HepG2 (cell line): Measurements from ENCODE around the gene RRP12. TPM values are rescaled to one million over a fixed set of nuclear protein-coding genes. Genes with fewer than 3 reads are reported as not detected.

Experiments used
- EP300 ChIP-seq, 3 experiments: sonication (generic) in 1 of 3; formaldehyde crosslinking in 1 of 3; IDR thresholded peaks; 2 replicates each; pipeline versions ENCODE4 v1.5.1 to v1.6.1; 2011 to 2020; ENCODE audit warnings: low read depth in 2 of 3, low read length in 2 of 3, borderline replicate concordance in 1 of 3, improper control_type of control experiment in 1 of 3, mild to moderate bottlenecking in 1 of 3, missing genetic modification reagents in 1 of 3, moderate library complexity in 1 of 3
- HDAC2 ChIP-seq: sonication (generic); formaldehyde crosslinking; IDR thresholded peaks from 2 replicates; pipeline ENCODE4 v1.4.0; 2020; ENCODE audit warnings: missing genetic modification reagents
- HMG20A ChIP-seq: IDR thresholded peaks from 2 replicates; pipeline ENCODE4 v1.6.1; 2016; ENCODE audit warnings: borderline replicate concordance
- HOXD1 ChIP-seq: sonication (generic); formaldehyde crosslinking; IDR thresholded peaks from 2 replicates; pipeline ENCODE4 v1.5.0; 2020; ENCODE audit warnings: missing genetic modification reagents
- MEIS2 ChIP-seq: sonication (generic); formaldehyde crosslinking; IDR thresholded peaks from 2 replicates; pipeline ENCODE4 v1.9.0; 2021; ENCODE audit warnings: mild to moderate bottlenecking, missing genetic modification reagents
- NFYB ChIP-seq: sonication (generic); formaldehyde crosslinking; IDR thresholded peaks from 2 replicates; pipeline ENCODE4 v1.4.0; 2020; ENCODE audit warnings: missing genetic modification reagents
- NFYC ChIP-seq: IDR thresholded peaks from 2 replicates; pipeline ENCODE4 v1.6.1; 2016; ENCODE audit warnings: missing genetic modification reagents, missing compliant biosample characterization
- PAWR ChIP-seq: sonication (generic); formaldehyde crosslinking; IDR thresholded peaks from 2 replicates; pipeline ENCODE4 v1.4.0; 2020; ENCODE audit warnings: missing genetic modification reagents, mild to moderate bottlenecking, borderline replicate concordance
- PPARG ChIP-seq: conservative IDR thresholded peaks from 2 replicates; pipeline ENCODE4 v1.6.1; 2016; ENCODE audit warnings: missing biosample characterization, missing genetic modification reagents
- SIX4 ChIP-seq: sonication (generic); formaldehyde crosslinking; IDR thresholded peaks from 2 replicates; pipeline ENCODE4 v1.4.0; 2020; ENCODE audit warnings: missing genetic modification reagents
- TEAD2 ChIP-seq: sonication (generic); formaldehyde crosslinking; IDR thresholded peaks from 2 replicates; pipeline ENCODE4 v1.9.0; 2021; ENCODE audit warnings: missing genetic modification reagents
- ZBTB38 ChIP-seq: sonication (generic); formaldehyde crosslinking; IDR thresholded peaks from 2 replicates; pipeline ENCODE4 v1.5.1; 2020; ENCODE audit warnings: mild to moderate bottlenecking, missing genetic modification reagents
- ZFAT ChIP-seq: sonication (generic); formaldehyde crosslinking; conservative IDR thresholded peaks from 2 replicates; pipeline ENCODE4 v1.8.1; 2023; ENCODE audit warnings: missing genetic modification reagents, inconsistent platforms
- ZKSCAN1 ChIP-seq: fragments of 150-350 bp; IDR thresholded peaks from 2 replicates; pipeline ENCODE4 v1.6.1; 2014; ENCODE audit warnings: low read length
- ZMAT3 ChIP-seq: sonication (generic); formaldehyde crosslinking; conservative IDR thresholded peaks from 2 replicates; pipeline ENCODE4 v1.7.0; 2021; ENCODE audit warnings: missing genetic modification reagents
- ZNF260 ChIP-seq: sonication (generic); formaldehyde crosslinking; IDR thresholded peaks from 2 replicates; pipeline ENCODE4 v1.4.0; 2020; ENCODE audit warnings: missing genetic modification reagents, low read depth, mild to moderate bottlenecking, borderline replicate concordance
- ZNF501 ChIP-seq: sonication (generic); formaldehyde crosslinking; IDR thresholded peaks from 2 replicates; pipeline ENCODE4 v1.5.1; 2020; ENCODE audit warnings: mild to moderate bottlenecking, moderate library complexity, missing genetic modification reagents
- ZNF556 ChIP-seq: sonication (generic); formaldehyde crosslinking; IDR thresholded peaks from 2 replicates; pipeline ENCODE4 v1.4.0; 2020; ENCODE audit warnings: mild to moderate bottlenecking, missing genetic modification reagents, borderline replicate concordance
- ZNF605 ChIP-seq: sonication (generic); formaldehyde crosslinking; IDR thresholded peaks from 2 replicates; pipeline ENCODE4 v1.8.0; 2022; ENCODE audit warnings: mild to moderate bottlenecking, missing genetic modification reagents
- ZNF615 ChIP-seq: sonication (generic); formaldehyde crosslinking; IDR thresholded peaks from 2 replicates; pipeline ENCODE4 v1.5.0; 2020; ENCODE audit warnings: mild to moderate bottlenecking, missing genetic modification reagents, borderline replicate concordance
- ZNF773 ChIP-seq: sonication (generic); formaldehyde crosslinking; IDR thresholded peaks from 2 replicates; pipeline ENCODE4 v1.4.0; 2020; ENCODE audit warnings: missing genetic modification reagents, borderline replicate concordance
- polyA plus RNA-seq, 8 experiments: library from polyadenylated mRNA; depleted of rRNA in 3 of 8; stranded (reverse) in 7 of 8; unstranded in 1 of 8; fragments of >200 nt; fragmentation: Illumina TruSeq in 4 of 8; extraction: Trizol in 4 of 8; gene quantifications; 2 replicates each; pipeline versions ENCODE4 v1.2.1 to v1.2.3, GENCODE V29; 2011 to 2016; ENCODE audit warnings: low read depth in 4 of 8, missing spikeins in 1 of 8, mixed read lengths in 1 of 8; ENCODE audit not compliant: insufficient read depth in 1 of 8
- total RNA-seq, 5 experiments: library from RNA; depleted of rRNA; stranded (reverse); fragments of >200 nt; fragmentation: Illumina TruSeq; extraction: Trizol; gene quantifications; 2 replicates each; pipeline ENCODE4 v1.2.3, GENCODE V29; 2016; ENCODE audit warnings: low read depth in 1 of 5
- TF ChIP-seq, protein P1 (sequence below): sonication (generic); formaldehyde crosslinking; IDR thresholded peaks from 2 replicates; pipeline ENCODE4 v1.5.0; 2020; ENCODE audit warnings: mild to moderate bottlenecking, missing genetic modification reagents, borderline replicate concordance
- TF ChIP-seq, protein P2 (sequence below): sonication (generic); formaldehyde crosslinking; IDR thresholded peaks from 2 replicates; pipeline ENCODE4 v1.4.0; 2020; ENCODE audit warnings: mild to moderate bottlenecking, missing genetic modification reagents
- TF ChIP-seq, protein P3 (sequence below): sonication (generic); formaldehyde crosslinking; IDR thresholded peaks from 2 replicates; pipeline ENCODE4 v1.8.0; 2022; ENCODE audit warnings: mild to moderate bottlenecking, missing genetic modification reagents, borderline replicate concordance
- TF ChIP-seq, protein P4 (sequence below): sonication (generic); formaldehyde crosslinking; IDR thresholded peaks from 2 replicates; pipeline ENCODE4 v1.4.0; 2020; ENCODE audit warnings: missing genetic modification reagents, mild to moderate bottlenecking, borderline replicate concordance

RRP12 gene
- total and polyA plus RNA-seq, 2 of the 13 experiments (the other 11 are each of a cell fraction or from before 2014, with no cell fraction given) = 13.2 to 39.4 TPM

- TF ChIP-seq ZBTB38 (CRISPR knock-in tag) (peak; percentile 78; the same call in 1 of the 2 replicates), ZNF773 (CRISPR knock-in tag) (0 out of 2 replicates have a peak, but pooled peaks have one; percentile 33), PAWR (CRISPR knock-in tag) (no peak), HDAC2 (no peak), HMG20A (CRISPR knock-in tag) (0 out of 2 replicates have a peak, but pooled peaks have one; percentile 22), ZNF605 (CRISPR knock-in tag) (0 out of 2 replicates have a peak, but pooled peaks have one; percentile 30), ZNF501 (CRISPR knock-in tag) (no peak), ZKSCAN1 (no peak), NFYB (no peak), NFYC (no peak), EP300 (IDR thresholded peaks at IDR 0.05; ENCODE audit: low read depth in 2 of 2, low read length in 2 of 2) (0 out of 4 replicates have a peak, but pooled peaks of 1 of the 2 experiments have one; percentile 30), EP300 (CRISPR knock-in tag; IDR thresholded peaks at IDR 0.05; ENCODE audit: borderline replicate concordance) (no peak; the same call in 1 of the 2 replicates), PPARG (CRISPR knock-in tag) (peak; percentile 23), TEAD2 (no peak), SIX4 (CRISPR knock-in tag) (no peak), HOXD1 (CRISPR knock-in tag) (0 out of 2 replicates have a peak, but pooled peaks have one; percentile 43), ZFAT (CRISPR knock-in tag) (peak; percentile 55; the same call in 1 of the 2 replicates), ZNF260 (CRISPR knock-in tag) (no peak), ZNF615 (no peak), MEIS2 (peak; percentile 32; the same call in 1 of the 2 replicates), ZMAT3 (CRISPR knock-in tag) (no peak), ZNF556 (no peak)
- TF ChIP-seq, protein P1, sequence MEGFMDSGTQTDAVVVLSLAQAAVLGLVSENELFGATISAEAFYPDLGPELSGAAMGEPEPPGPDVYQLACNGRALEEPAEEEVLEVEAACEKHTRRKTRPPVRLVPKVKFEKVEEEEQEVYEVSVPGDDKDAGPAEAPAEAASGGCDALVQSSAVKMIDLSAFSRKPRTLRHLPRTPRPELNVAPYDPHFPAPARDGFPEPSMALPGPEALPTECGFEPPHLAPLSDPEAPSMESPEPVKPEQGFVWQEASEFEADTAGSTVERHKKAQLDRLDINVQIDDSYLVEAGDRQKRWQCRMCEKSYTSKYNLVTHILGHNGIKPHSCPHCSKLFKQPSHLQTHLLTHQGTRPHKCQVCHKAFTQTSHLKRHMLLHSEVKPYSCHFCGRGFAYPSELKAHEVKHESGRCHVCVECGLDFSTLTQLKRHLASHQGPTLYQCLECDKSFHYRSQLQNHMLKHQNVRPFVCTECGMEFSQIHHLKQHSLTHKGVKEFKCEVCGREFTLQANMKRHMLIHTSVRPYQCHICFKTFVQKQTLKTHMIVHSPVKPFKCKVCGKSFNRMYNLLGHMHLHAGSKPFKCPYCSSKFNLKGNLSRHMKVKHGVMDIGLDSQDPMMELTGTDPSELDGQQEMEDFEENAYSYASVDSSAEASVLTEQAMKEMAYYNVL (CRISPR knock-in tag) = no peak
- TF ChIP-seq, protein P2, sequence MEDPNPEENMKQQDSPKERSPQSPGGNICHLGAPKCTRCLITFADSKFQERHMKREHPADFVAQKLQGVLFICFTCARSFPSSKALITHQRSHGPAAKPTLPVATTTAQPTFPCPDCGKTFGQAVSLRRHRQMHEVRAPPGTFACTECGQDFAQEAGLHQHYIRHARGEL (CRISPR knock-in tag) = no peak
- TF ChIP-seq, protein P3, sequence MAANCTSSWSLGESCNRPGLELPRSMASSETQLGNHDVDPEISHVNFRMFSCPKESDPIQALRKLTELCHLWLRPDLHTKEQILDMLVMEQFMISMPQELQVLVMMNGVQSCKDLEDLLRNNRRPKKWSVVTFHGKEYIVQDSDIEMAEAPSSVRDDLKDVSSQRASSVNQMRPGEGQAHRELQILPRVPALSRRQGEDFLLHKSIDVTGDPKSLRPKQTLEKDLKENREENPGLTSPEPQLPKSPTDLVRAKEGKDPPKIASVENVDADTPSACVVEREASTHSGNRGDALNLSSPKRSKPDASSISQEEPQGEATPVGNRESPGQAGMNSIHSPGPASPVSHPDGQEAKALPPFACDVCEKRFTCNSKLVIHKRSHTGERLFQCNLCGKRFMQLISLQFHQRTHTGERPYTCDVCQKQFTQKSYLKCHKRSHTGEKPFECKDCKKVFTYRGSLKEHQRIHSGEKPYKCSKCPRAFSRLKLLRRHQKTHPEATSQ (CRISPR knock-in tag) = 0 out of 2 replicates have a peak, but pooled peaks have one; percentile 54
- TF ChIP-seq, protein P4, sequence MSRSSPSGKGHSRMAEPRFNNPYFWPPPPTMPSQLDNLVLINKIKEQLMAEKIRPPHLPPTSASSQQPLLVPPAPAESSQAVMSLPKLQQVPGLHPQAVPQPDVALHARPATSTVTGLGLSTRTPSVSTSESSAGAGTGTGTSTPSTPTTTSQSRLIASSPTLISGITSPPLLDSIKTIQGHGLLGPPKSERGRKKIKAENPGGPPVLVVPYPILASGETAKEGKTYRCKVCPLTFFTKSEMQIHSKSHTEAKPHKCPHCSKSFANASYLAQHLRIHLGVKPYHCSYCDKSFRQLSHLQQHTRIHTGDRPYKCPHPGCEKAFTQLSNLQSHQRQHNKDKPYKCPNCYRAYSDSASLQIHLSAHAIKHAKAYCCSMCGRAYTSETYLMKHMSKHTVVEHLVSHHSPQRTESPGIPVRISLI = no peak
Observed at GRCh38 chr10:97425964-97426775, 25.0 kb upstream of the RRP12 start, which contains the start of gene PGAM1 (continued).
